Temporal lobe (tissue), 2 donors: ENCODE results near the gene CRPPA. TPM values are rescaled to one million over a fixed set of nuclear protein-coding genes. Genes with fewer than 3 reads are reported as not detected.

ENCODE experiments used
- small RNA-seq: library from RNA; depleted of rRNA; stranded (forward); fragments of <200 nt; gene quantifications from one replicate; pipeline ENCODE3, GENCODE V24; 2014; ENCODE audit warnings: low replicate concordance
- total RNA-seq: library from RNA; depleted of rRNA; stranded (reverse); fragments of >200 nt; gene quantifications from one replicate; pipeline ENCODE4 v1.2.3, GENCODE V29; 2014

Gene CRPPA
- total RNA-seq, 1 donor from 2014 or later, result 4.4 TPM

Small RNAs within 50 kb of the gene (small RNA-seq; reads per million reads assigned to genes)
- not detected for gene AC005014.3

Other genes with a start within 250 kb of the CRPPA start
- 19.2 TPM for gene SOSTDC1, start 44.2 kb upstream of the CRPPA start, total RNA-seq
- not detected for gene LRRC72, start 105.3 kb upstream of the CRPPA start, total RNA-seq
- 74.3 TPM for gene ANKMY2, start 224.2 kb upstream of the CRPPA start, total RNA-seq
- 85.6 TPM for gene BZW2, start 224.6 kb upstream of the CRPPA start, total RNA-seq